ENCODE measurements around the gene SV2A.

The SV2A gene

DNA sequence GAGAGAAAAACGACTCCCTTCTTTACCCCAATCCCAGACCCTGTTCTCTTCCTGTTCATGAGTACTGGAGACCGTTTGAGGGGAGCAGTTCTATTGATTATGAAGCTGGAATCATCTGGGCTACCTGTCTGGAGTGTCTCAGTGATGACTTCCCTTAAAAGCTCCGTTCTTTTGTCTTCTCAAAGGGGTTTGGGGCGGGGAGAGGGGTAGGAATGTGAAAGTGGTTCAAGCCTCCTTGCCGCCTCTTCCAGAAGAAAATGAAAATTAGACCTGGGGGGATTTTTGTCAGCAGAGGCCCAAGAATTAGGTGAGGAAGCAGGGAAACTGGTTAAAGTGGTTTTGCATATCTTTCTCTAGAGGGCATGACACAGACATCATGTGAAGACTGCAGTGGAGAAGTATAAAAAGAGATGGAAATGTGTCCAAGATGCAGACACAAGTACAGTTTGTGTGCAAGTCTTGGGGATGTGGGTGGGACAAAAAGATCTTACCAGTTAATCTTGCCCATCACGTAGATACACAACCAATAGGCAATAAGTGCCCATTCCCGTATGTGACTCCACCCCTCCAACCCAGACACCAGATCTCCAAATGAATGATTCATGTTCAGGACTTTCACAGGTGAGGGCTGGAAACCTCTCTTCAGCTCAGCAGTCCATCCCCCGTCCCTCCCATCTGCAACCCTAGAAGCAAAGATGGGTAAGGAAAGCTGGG lies 19.5 kb upstream of the SV2A start:
- Histone ChIP-seq H3K4me3 (replicated peaks; ENCODE audit: insufficient read depth, low read length) (no peak overlapping the region), H3K27ac (replicated peaks) (peak overlapping the region; percentile 51), H3K27me3 (ENCODE audit: insufficient read depth, poor library complexity, severe bottlenecking) (no peaks in the 10 kb centered on the region)
- DNase-seq (ENCODE audit: low read depth in 1 of 2, low spot score in 1 of 2): no peak
- TF ChIP-seq POLR2AphosphoS5 (IDR thresholded peaks at IDR 0.05; ENCODE audit: low read depth): no peak
- TF ChIP-seq, protein P1, sequence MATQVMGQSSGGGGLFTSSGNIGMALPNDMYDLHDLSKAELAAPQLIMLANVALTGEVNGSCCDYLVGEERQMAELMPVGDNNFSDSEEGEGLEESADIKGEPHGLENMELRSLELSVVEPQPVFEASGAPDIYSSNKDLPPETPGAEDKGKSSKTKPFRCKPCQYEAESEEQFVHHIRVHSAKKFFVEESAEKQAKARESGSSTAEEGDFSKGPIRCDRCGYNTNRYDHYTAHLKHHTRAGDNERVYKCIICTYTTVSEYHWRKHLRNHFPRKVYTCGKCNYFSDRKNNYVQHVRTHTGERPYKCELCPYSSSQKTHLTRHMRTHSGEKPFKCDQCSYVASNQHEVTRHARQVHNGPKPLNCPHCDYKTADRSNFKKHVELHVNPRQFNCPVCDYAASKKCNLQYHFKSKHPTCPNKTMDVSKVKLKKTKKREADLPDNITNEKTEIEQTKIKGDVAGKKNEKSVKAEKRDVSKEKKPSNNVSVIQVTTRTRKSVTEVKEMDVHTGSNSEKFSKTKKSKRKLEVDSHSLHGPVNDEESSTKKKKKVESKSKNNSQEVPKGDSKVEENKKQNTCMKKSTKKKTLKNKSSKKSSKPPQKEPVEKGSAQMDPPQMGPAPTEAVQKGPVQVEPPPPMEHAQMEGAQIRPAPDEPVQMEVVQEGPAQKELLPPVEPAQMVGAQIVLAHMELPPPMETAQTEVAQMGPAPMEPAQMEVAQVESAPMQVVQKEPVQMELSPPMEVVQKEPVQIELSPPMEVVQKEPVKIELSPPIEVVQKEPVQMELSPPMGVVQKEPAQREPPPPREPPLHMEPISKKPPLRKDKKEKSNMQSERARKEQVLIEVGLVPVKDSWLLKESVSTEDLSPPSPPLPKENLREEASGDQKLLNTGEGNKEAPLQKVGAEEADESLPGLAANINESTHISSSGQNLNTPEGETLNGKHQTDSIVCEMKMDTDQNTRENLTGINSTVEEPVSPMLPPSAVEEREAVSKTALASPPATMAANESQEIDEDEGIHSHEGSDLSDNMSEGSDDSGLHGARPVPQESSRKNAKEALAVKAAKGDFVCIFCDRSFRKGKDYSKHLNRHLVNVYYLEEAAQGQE (IDR thresholded peaks at IDR 0.05; ENCODE audit: insufficient replicate concordance, low read depth): no peak
- TF ChIP-seq, protein P2, sequence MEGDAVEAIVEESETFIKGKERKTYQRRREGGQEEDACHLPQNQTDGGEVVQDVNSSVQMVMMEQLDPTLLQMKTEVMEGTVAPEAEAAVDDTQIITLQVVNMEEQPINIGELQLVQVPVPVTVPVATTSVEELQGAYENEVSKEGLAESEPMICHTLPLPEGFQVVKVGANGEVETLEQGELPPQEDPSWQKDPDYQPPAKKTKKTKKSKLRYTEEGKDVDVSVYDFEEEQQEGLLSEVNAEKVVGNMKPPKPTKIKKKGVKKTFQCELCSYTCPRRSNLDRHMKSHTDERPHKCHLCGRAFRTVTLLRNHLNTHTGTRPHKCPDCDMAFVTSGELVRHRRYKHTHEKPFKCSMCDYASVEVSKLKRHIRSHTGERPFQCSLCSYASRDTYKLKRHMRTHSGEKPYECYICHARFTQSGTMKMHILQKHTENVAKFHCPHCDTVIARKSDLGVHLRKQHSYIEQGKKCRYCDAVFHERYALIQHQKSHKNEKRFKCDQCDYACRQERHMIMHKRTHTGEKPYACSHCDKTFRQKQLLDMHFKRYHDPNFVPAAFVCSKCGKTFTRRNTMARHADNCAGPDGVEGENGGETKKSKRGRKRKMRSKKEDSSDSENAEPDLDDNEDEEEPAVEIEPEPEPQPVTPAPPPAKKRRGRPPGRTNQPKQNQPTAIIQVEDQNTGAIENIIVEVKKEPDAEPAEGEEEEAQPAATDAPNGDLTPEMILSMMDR (IDR thresholded peaks at IDR 0.05; ENCODE audit: insufficient read depth, low read length): no peak
- TF ChIP-seq GABPA (IDR thresholded peaks at IDR 0.05; ENCODE audit: low read depth): no peak
- TF ChIP-seq SPI1 (IDR thresholded peaks at IDR 0.05; ENCODE audit: borderline replicate concordance, low read depth): no peak

DNA sequence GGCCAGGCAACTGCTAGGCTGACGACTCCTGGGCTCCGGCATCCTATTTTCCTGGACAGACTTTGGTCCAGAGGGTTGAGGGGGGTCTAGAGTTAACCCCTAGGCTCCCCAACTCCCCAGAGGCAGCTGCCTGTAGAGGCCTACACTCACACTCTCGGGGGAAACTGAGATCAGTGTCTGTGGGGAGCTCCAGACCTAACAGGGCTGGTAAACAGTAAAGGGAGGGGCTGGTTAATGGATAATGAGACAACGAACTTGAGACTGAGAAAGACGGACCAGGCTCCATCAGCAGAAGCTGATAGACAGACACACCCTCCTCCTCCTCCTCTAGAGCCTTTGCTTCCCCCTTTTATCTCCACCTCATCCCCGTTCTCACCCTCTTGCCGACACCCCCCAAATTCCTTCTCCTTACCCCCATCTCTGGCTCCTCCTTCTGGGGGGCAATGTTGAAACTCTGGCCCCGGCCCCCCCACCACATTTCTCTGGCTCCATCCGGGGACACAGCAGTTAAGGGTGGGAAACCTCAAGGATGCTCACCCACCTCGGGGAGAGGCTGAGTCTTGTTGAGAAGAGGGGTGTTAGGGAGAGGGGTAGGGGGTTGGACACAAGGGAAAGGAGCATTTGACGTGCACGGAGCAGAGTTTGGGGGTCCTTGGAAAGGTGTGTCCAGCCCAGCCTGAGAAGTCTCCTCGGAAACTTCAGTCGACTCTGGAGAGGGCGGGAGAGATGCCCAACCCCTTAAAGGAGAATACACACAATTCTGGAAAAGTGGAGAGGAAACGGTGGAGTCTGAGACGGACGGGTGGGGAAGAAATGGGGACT lies 18.7 kb upstream of the SV2A start, which contains the start of gene MTMR11:
TSS of gene MTMR11 (minus strand) at position 710 of the 822 bp plus-strand sequence. CDS start at position 478, 232 bp downstream.
- TF ChIP-seq POLR2AphosphoS5 (IDR thresholded peaks at IDR 0.05; ENCODE audit: low read depth) (no peak), GABPA (IDR thresholded peaks at IDR 0.05; ENCODE audit: low read depth) (no peak)
- H3K27ac ChIP-seq (replicated peaks): peak within 1 kb of the TSS; percentile 51
- DNase-seq (ENCODE audit: low read depth in 1 of 2, low spot score in 1 of 2): no peak
- no peak within 1 kb of the TSS for H3K4me3 ChIP-seq (replicated peaks; ENCODE audit: insufficient read depth, low read length)
- no peaks in the 10 kb centered on the region for H3K27me3 ChIP-seq (ENCODE audit: insufficient read depth, poor library complexity, severe bottlenecking)

DNA sequence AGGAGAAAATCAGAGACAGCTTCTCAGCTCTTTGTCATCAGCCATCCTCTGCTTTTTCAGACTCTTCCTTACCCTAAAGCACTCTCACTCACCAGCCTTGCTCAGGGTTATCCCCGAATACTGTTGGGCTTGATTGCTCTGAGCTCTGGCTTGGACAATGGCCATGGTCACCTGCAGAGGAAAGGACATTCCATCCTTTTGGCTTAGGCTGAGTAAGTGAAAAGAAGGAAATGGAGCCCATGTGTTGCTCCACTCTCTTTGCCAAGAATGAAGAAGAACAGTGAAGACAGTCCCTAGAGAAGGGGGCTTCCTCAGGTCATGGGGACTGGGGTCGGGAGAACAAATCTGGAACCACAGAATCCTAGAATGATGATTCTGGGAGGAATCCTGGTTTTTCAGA lies 16.7 kb upstream of the SV2A start:
- TF ChIP-seq POLR2AphosphoS5 (IDR thresholded peaks at IDR 0.05; ENCODE audit: low read depth): no peak
- TF ChIP-seq, protein P1 (IDR thresholded peaks at IDR 0.05; ENCODE audit: insufficient replicate concordance, low read depth): no peak
- no peak for TF ChIP-seq SPI1 (IDR thresholded peaks at IDR 0.05; ENCODE audit: borderline replicate concordance, low read depth)
- TF ChIP-seq, protein P2 (IDR thresholded peaks at IDR 0.05; ENCODE audit: insufficient read depth, low read length): no peak
- no peak for TF ChIP-seq GABPA (IDR thresholded peaks at IDR 0.05; ENCODE audit: low read depth)
- H3K27ac ChIP-seq (replicated peaks): no peak overlapping the region

DNA sequence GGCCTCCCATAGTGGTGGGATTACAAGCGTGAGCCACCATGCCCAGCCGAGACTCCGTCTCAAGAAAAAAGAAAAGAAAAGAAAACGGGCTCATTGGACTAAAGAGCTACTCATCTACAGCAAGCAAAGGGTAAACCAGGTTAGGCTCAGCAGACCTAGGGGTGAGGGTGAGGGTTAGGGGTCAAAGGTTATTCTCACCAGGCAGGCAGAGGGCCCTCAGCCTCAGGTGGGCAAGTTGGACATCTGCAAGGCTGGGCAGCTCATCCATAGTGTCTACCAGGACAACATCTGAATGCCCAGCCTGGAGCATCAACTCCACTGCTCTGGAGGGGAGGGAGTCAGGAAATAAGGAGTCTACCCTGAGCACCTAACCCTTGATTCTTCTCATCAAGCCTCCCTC lies 15.6 kb upstream of the SV2A start:
- TF ChIP-seq SPI1 (IDR thresholded peaks at IDR 0.05; ENCODE audit: borderline replicate concordance, low read depth): no peak
- TF ChIP-seq, protein P2 (IDR thresholded peaks at IDR 0.05; ENCODE audit: insufficient read depth, low read length): no peak
- no peak for TF ChIP-seq POLR2AphosphoS5 (IDR thresholded peaks at IDR 0.05; ENCODE audit: low read depth)
- TF ChIP-seq GABPA (IDR thresholded peaks at IDR 0.05; ENCODE audit: low read depth): no peak
- TF ChIP-seq, protein P1 (IDR thresholded peaks at IDR 0.05; ENCODE audit: insufficient replicate concordance, low read depth): no peak
- H3K27me3 ChIP-seq (ENCODE audit: insufficient read depth, poor library complexity, severe bottlenecking): no peaks in the 10 kb centered on the region
- no peak overlapping the region for H3K27ac ChIP-seq (replicated peaks)
- no peak for DNase-seq (ENCODE audit: low read depth in 1 of 2, low spot score in 1 of 2)
- no peak overlapping the region for H3K4me3 ChIP-seq (replicated peaks; ENCODE audit: insufficient read depth, low read length)

More for the DNA sequence above, 16.7 kb upstream of the SV2A start:
- no peak overlapping the region for H3K4me3 ChIP-seq (replicated peaks; ENCODE audit: insufficient read depth, low read length)
- no peaks in the 10 kb centered on the region for H3K27me3 ChIP-seq (ENCODE audit: insufficient read depth, poor library complexity, severe bottlenecking)
- no peak for DNase-seq (ENCODE audit: low read depth in 1 of 2, low spot score in 1 of 2)

Measured in HL-60 (cell line).